Right atrium auricular region (tissue), 2 donors: ENCODE measurements around the gene NQO2. TPM values are rescaled to one million over a fixed set of nuclear protein-coding genes. Genes with fewer than 3 reads are reported as not detected.

Source experiments
- DNase-seq: peaks from one replicate; pipeline ENCODE4 v3.0.0-alpha.2; 2019; ENCODE audit warnings: low spot score
- H3K27ac ChIP-seq, 2 donors: fragments of 200-600 bp; sonication (generic); 1 replicate in 1 of 2; 2 replicates in 1 of 2; pipeline ENCODE4 v1.5.1; 2016 to 2019
- H3K27me3 ChIP-seq, 2 donors: fragments of 200-600 bp; sonication (generic); one replicate each; pipeline versions ENCODE4 v1.5.1 to v1.6.0; 2017 to 2019
- H3K36me3 ChIP-seq: fragments of 200-600 bp; sonication (generic); one replicate; pipeline ENCODE4 v1.5.1; 2016
- H3K4me1 ChIP-seq, 2 donors: fragments of 200-600 bp; sonication (generic); one replicate each; pipeline versions ENCODE4 v1.5.1 to v1.6.0; 2017 to 2019
- H3K4me3 ChIP-seq, 2 donors: fragments of 200-600 bp; sonication (generic); 1 replicate in 1 of 2; 2 replicates in 1 of 2; pipeline ENCODE4 v1.5.1; 2017 to 2019; ENCODE audit warnings: mild to moderate bottlenecking in 1 of 2, moderate library complexity in 1 of 2
- H3K9me3 ChIP-seq, 2 donors: fragments of 200-600 bp; sonication (generic); one replicate each; pipeline ENCODE4 v1.5.1; 2019
- total RNA-seq, 2 donors: library from RNA; depleted of rRNA; stranded (reverse); fragments of >200 nt; gene quantifications; one replicate each; pipeline ENCODE4 v1.1.0, GENCODE V29; 2016
- TF ChIP-seq, protein P1 (sequence below), 2 donors: fragments of 200-600 bp; sonication (generic); IDR thresholded peaks; one replicate each; pipeline ENCODE4 v1.5.1; 2019; ENCODE audit warnings: antibody characterized with exemption in 2 of 2

Gene NQO2
- total RNA-seq, 2 donors from 2014 or later = 37.6 to 68.1 TPM

DNA sequence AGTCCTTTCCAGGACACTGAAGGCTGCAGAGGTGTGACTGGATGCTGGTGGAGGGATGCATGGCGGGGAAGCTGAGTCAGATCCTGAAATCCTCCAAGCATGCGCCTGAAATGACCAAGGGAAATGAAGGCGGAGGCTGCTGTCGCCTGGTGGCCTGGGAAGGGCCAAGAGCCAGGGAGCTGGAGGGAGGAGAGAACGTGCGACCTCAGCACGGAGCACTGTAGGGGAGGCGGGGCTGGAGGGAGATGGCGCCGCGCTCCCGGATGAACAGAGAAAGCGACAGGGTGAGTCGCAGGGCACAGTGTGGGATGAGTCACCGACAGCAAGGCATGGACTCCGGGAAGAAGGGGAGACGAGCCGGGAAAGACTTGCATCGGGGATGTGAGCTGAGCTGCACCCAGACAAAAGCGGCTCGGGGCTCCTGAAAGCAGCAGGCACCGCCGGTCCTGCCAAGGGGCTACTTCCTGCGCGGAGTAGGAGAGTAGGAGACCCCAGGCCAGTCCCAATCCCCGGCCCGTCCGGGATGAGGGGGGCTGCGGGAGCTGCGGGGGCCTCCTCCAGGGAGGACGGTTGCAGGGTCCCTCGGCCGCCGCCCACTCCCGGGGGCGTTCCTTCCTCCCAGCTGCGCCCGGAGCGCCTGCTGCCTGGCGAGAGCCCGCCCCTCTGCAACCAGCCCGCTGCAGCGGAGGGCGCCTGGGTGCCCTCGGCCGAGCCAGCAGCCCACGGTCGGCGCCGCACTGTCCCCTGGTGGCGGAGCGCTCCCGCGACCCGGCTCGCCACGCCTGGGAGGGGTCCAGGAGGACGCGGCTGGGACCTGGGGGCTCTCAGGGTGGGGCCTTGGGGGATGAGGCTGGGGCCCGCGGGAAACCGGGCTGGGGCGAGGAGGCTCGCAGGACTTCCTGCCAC is 11.0 kb upstream of the NQO2 start:
- peak; percentile 95 for DNase-seq
- Histone ChIP-seq H3K4me3 (peak overlapping the region; percentile 65 to 92), H3K4me1 (peaks cover 0 to 33% of the 10 kb centered on the region in 2 donors), H3K27ac (peak overlapping the region; percentile 94 to 97), H3K27me3 (no peaks in the 10 kb centered on the region), H3K9me3 (no peaks in the 10 kb centered on the region), H3K36me3 (no peaks in the 10 kb centered on the region)
- TF ChIP-seq, protein P1, sequence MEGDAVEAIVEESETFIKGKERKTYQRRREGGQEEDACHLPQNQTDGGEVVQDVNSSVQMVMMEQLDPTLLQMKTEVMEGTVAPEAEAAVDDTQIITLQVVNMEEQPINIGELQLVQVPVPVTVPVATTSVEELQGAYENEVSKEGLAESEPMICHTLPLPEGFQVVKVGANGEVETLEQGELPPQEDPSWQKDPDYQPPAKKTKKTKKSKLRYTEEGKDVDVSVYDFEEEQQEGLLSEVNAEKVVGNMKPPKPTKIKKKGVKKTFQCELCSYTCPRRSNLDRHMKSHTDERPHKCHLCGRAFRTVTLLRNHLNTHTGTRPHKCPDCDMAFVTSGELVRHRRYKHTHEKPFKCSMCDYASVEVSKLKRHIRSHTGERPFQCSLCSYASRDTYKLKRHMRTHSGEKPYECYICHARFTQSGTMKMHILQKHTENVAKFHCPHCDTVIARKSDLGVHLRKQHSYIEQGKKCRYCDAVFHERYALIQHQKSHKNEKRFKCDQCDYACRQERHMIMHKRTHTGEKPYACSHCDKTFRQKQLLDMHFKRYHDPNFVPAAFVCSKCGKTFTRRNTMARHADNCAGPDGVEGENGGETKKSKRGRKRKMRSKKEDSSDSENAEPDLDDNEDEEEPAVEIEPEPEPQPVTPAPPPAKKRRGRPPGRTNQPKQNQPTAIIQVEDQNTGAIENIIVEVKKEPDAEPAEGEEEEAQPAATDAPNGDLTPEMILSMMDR (IDR thresholded peaks at IDR 0.05) = peak; percentile 74 to 98

GRCh38 chr6:2989332-2990247 is 10.1 kb upstream of the NQO2 start:
- peak overlapping the region; percentile 94 to 97 for H3K27ac ChIP-seq
- peak overlapping the region; percentile 65 to 92 for H3K4me3 ChIP-seq
- no peaks in the 10 kb centered on the region for H3K9me3 ChIP-seq
- no peaks in the 10 kb centered on the region for H3K36me3 ChIP-seq
- H3K27me3 ChIP-seq = no peaks in the 10 kb centered on the region
- TF ChIP-seq, protein P1 (IDR thresholded peaks at IDR 0.05) = peak in 1 of 2 donors; percentile 7
- H3K4me1 ChIP-seq = peaks cover 0 to 33% of the 10 kb centered on the region in 2 donors
- DNase-seq = peak; percentile 95

- no peaks in the 10 kb centered on the region for H3K36me3 ChIP-seq
- TF ChIP-seq, protein P1 (IDR thresholded peaks at IDR 0.05) = no peak
- peak overlapping the region; percentile 94 to 97 for H3K27ac ChIP-seq
- no peak for DNase-seq
- H3K27me3 ChIP-seq = no peaks in the 10 kb centered on the region
- peak overlapping the region; percentile 65 to 92 for H3K4me3 ChIP-seq
- peaks cover 0 to 33% of the 10 kb centered on the region in 2 donors for H3K4me1 ChIP-seq
- no peaks in the 10 kb centered on the region for H3K9me3 ChIP-seq
Observed at GRCh38 chr6:2990248-2990931, 9.3 kb upstream of the NQO2 start.

- Histone ChIP-seq H3K9me3 (no peaks in the 10 kb centered on the region), H3K4me1 (peaks cover 0 to 33% of the 10 kb centered on the region in 2 donors), H3K27me3 (no peaks in the 10 kb centered on the region), H3K4me3 (peak overlapping the region; percentile 65 to 92), H3K27ac (peak overlapping the region; percentile 94 to 97), H3K36me3 (no peaks in the 10 kb centered on the region)
- TF ChIP-seq, protein P1 (IDR thresholded peaks at IDR 0.05) = no peak
- no peak for DNase-seq
Observed at GRCh38 chr6:2990932-2991506, 8.7 kb upstream of the NQO2 start.
